GM12878 (cell line): Measurements from ENCODE around the gene MRPL44. TPM values are rescaled to one million over a fixed set of nuclear protein-coding genes. Genes with fewer than 3 reads are reported as not detected.

Experiments
- ATF3 ChIP-seq: IDR thresholded peaks from 2 replicates; pipeline ENCODE4 v1.6.1; 2011; ENCODE audit warnings: low read depth, mild to moderate bottlenecking, low read length, moderate library complexity, borderline replicate concordance; ENCODE audit errors: extremely low read depth
- BACH1 ChIP-seq: fragments of 450-650 bp; IDR thresholded peaks from 2 replicates; pipeline ENCODE4 v1.6.1; 2017; ENCODE audit warnings: mild to moderate bottlenecking, borderline replicate concordance
- BCLAF1 ChIP-seq: fragments of 450-650 bp; IDR thresholded peaks from 2 replicates; pipeline ENCODE4 v1.6.1; 2017; ENCODE audit warnings: antibody characterized with exemption, mild to moderate bottlenecking, moderate library complexity
- EGR1 ChIP-seq, 2 experiments: IDR thresholded peaks; 1 replicate in 1 of 2; 2 replicates in 1 of 2; pipeline ENCODE4 v1.6.1; 2011 to 2012; ENCODE audit warnings: low read depth in 2 of 2, low read length in 2 of 2, borderline replicate concordance in 1 of 2, mild to moderate bottlenecking in 1 of 2, moderate library complexity in 1 of 2
- IKZF1 ChIP-seq: fragments of 450-650 bp; conservative IDR thresholded peaks from 2 replicates; pipeline ENCODE4 v1.6.1; 2017; ENCODE audit warnings: antibody characterized with exemption, mild to moderate bottlenecking
- IRF5 ChIP-seq: fragments of 450-650 bp; IDR thresholded peaks from 2 replicates; pipeline ENCODE4 v1.6.1; 2017; ENCODE audit warnings: borderline replicate concordance
- NKRF ChIP-seq: fragments of 450-650 bp; conservative IDR thresholded peaks from 2 replicates; pipeline ENCODE4 v1.6.1; 2017; ENCODE audit warnings: mild to moderate bottlenecking, moderate library complexity
- NRF1 ChIP-seq: conservative IDR thresholded peaks from 2 replicates; pipeline ENCODE4 v1.6.1; 2011; ENCODE audit warnings: mild to moderate bottlenecking, low read depth, low read length, improper control_type of control experiment
- PKNOX1 ChIP-seq: fragments of 450-650 bp; IDR thresholded peaks from 2 replicates; pipeline ENCODE4 v1.6.1; 2016; ENCODE audit warnings: mild to moderate bottlenecking
- RAD51 ChIP-seq: fragments of 450-650 bp; IDR thresholded peaks from 2 replicates; pipeline ENCODE4 v1.6.1; 2016; ENCODE audit warnings: moderate library complexity, mild to moderate bottlenecking, inconsistent platforms
- RELB ChIP-seq: fragments of 450-650 bp; IDR thresholded peaks from 2 replicates; pipeline ENCODE4 v1.6.1; 2017; ENCODE audit warnings: low read depth, mild to moderate bottlenecking, moderate library complexity
- SIX5 ChIP-seq: IDR thresholded peaks from 2 replicates; pipeline ENCODE4 v1.6.1; 2011; ENCODE audit warnings: mild to moderate bottlenecking, low read depth, low read length, moderate library complexity; ENCODE audit not compliant: severe bottlenecking
- SMAD1 ChIP-seq: fragments of 450-650 bp; IDR thresholded peaks from 2 replicates; pipeline ENCODE4 v1.6.1; 2018; ENCODE audit warnings: mild to moderate bottlenecking, low read depth; ENCODE audit not compliant: partially characterized antibody
- SMC3 ChIP-seq: IDR thresholded peaks from 2 replicates; pipeline ENCODE4 v1.6.1; 2011; ENCODE audit warnings: low read length, improper control_type of control experiment, borderline replicate concordance
- SREBF2 ChIP-seq: IDR thresholded peaks from 2 replicates; pipeline ENCODE4 v1.6.1; 2012; ENCODE audit warnings: mild to moderate bottlenecking, low read length
- USF1 ChIP-seq: IDR thresholded peaks from 2 replicates; pipeline ENCODE4 v1.6.1; 2011; ENCODE audit warnings: borderline replicate concordance, low read depth, mild to moderate bottlenecking, moderate library complexity, mixed read lengths, low read length; ENCODE audit not compliant: insufficient read depth; ENCODE audit errors: extremely low read length
- polyA plus RNA-seq, 11 experiments: library from polyadenylated mRNA; depleted of rRNA in 4 of 11; unstranded in 6 of 11; stranded (reverse) in 5 of 11; fragments of >200 nt; fragmentation: Nextera tagmentation in 4 of 11; fragmentation: Illumina TruSeq in 1 of 11; extraction: Ambion mirVana in 4 of 11; extraction: Trizol in 1 of 11; gene quantifications; 1 replicate in 1 of 11; 2 replicates in 10 of 11; pipeline versions ENCODE4 v1.2.1 to v1.2.3, GENCODE V29; 2011 to 2016; ENCODE audit warnings: inconsistent platforms in 2 of 11, missing spikeins in 2 of 11, low read depth in 1 of 11
- total RNA-seq, 4 experiments: library from RNA; depleted of rRNA in 3 of 4; stranded (reverse); fragments of >200 nt in 3 of 4; fragmentation: Illumina TruSeq in 1 of 4; extraction: Trizol in 1 of 4; gene quantifications; 2 replicates each; pipeline versions ENCODE4 v1.2.1 to v1.2.3, GENCODE V29; 2013 to 2021

Gene MRPL44
- total and polyA plus RNA-seq, 10 of the 15 experiments (the other 5 are each of a cell fraction or from before 2014, with no cell fraction given), result 18.3 to 44.3 (median 37.5) TPM

GRCh38 chr2:223944703-223945531 is 12.3 kb upstream of the MRPL44 start, which contains the start of gene WDFY1 (continued):
- no peak for TF ChIP-seq BCLAF1
- no peak for TF ChIP-seq SIX5
- peak; percentile 77 for TF ChIP-seq RELB
- TF ChIP-seq BACH1, result peak; percentile 54; the same call in 1 of the 2 replicates
- peak in 1 of 2 experiments; percentile 65; a peak in 2 of 3 replicates for TF ChIP-seq EGR1 (IDR thresholded peaks at IDR 0.05; ENCODE audit: borderline replicate concordance in 1 of 2, low read depth in 2 of 2, low read length in 2 of 2)
- TF ChIP-seq PKNOX1, result peak; percentile 79
- peak; percentile 85 for TF ChIP-seq NKRF
- TF ChIP-seq NRF1, result no peak
- no peak for TF ChIP-seq SREBF2
- peak; percentile 85 for TF ChIP-seq IKZF1
- TF ChIP-seq RAD51, result no peak
- TF ChIP-seq SMC3, result peak; percentile 22; the same call in 1 of the 2 replicates
- TF ChIP-seq USF1, result peak; percentile 77
- TF ChIP-seq ATF3, result no peak
- no peak for TF ChIP-seq IRF5
- no peak for TF ChIP-seq SMAD1
